GM12878 (cell line): ENCODE measurements around the gene ENOX2. TPM values are rescaled to one million over a fixed set of nuclear protein-coding genes. Genes with fewer than 3 reads are reported as not detected.

Source experiments
- BMI1 ChIP-seq: fragments of 450-650 bp; IDR thresholded peaks from 2 replicates; pipeline ENCODE4 v1.6.1; 2016; ENCODE audit warnings: mild to moderate bottlenecking, moderate library complexity, borderline replicate concordance
- E2F4 ChIP-seq: IDR thresholded peaks from 2 replicates; pipeline ENCODE4 v1.6.1; 2012; ENCODE audit warnings: low read depth, low read length, improper control_type of control experiment
- EP300 ChIP-seq, 2 experiments: fragments of 150-350 bp in 1 of 2; IDR thresholded peaks; 2 replicates each; pipeline ENCODE4 v1.6.1; 2011 to 2012; ENCODE audit warnings: low read depth in 2 of 2, low read length in 2 of 2, borderline replicate concordance in 1 of 2, improper control_type of control experiment in 1 of 2, inconsistent platforms in 1 of 2; ENCODE audit not compliant: control insufficient read depth in 1 of 2
- FOS ChIP-seq: IDR thresholded peaks from 3 replicates; pipeline ENCODE4 v1.6.1; 2011; ENCODE audit warnings: borderline replicate concordance; ENCODE audit not compliant: insufficient read length; ENCODE audit errors: extremely low read depth
- HCFC1 ChIP-seq: fragments of 150-350 bp; IDR thresholded peaks from 2 replicates; pipeline ENCODE4 v1.6.1; 2014; ENCODE audit warnings: low read length
- MEF2A ChIP-seq: IDR thresholded peaks from 2 replicates; pipeline ENCODE4 v1.6.1; 2011; ENCODE audit warnings: low read depth, mild to moderate bottlenecking, low read length, moderate library complexity; ENCODE audit not compliant: insufficient read depth
- MYB ChIP-seq: fragments of 150-350 bp; IDR thresholded peaks from 2 replicates; pipeline ENCODE4 v1.6.1; 2014; ENCODE audit warnings: mild to moderate bottlenecking, low read depth, low read length, borderline replicate concordance
- PML ChIP-seq: IDR thresholded peaks from 2 replicates; pipeline ENCODE4 v1.6.1; 2012; ENCODE audit warnings: low read length, inconsistent platforms
- POLR2AphosphoS2 ChIP-seq: IDR thresholded peaks from 2 replicates; pipeline ENCODE4 v1.6.1; 2011; ENCODE audit warnings: low read depth, mild to moderate bottlenecking, low read length, improper control_type of control experiment, moderate library complexity
- PRDM15 ChIP-seq: fragments of 450-650 bp; formaldehyde crosslinking; IDR thresholded peaks from 2 replicates; pipeline ENCODE4 v1.4.0; 2020; ENCODE audit warnings: mild to moderate bottlenecking, moderate library complexity
- RAD21 ChIP-seq: IDR thresholded peaks from 2 replicates; pipeline ENCODE4 v1.6.1; 2011; ENCODE audit warnings: mild to moderate bottlenecking, low read depth, low read length, moderate library complexity; ENCODE audit not compliant: insufficient read depth
- RBBP5 ChIP-seq: fragments of 200-600 bp; sonication (generic); conservative IDR thresholded peaks from 2 replicates; pipeline ENCODE4 v1.6.1; 2016
- RUNX3 ChIP-seq: IDR thresholded peaks from 2 replicates; pipeline ENCODE4 v1.6.1; 2012; ENCODE audit warnings: low read length, inconsistent platforms
- SIN3A ChIP-seq: IDR thresholded peaks from 2 replicates; pipeline ENCODE4 v1.6.1; 2012; ENCODE audit warnings: low read depth, low read length, improper control_type of control experiment
- STAT1 ChIP-seq: fragments of 450-650 bp; conservative IDR thresholded peaks from 2 replicates; pipeline ENCODE4 v1.6.1; 2014; ENCODE audit warnings: antibody characterized with exemption, mild to moderate bottlenecking
- STAT3 ChIP-seq: IDR thresholded peaks from 2 replicates; pipeline ENCODE4 v1.6.1; 2011; ENCODE audit warnings: low read depth, low read length, improper control_type of control experiment
- SUZ12 ChIP-seq: fragments of 200-600 bp; sonication (generic); IDR thresholded peaks from one replicate; pipeline ENCODE4 v1.6.1; 2018; ENCODE audit warnings: antibody characterized with exemption, mild to moderate bottlenecking; ENCODE audit not compliant: unreplicated experiment
- TBL1XR1 ChIP-seq: IDR thresholded peaks from 2 replicates; pipeline ENCODE4 v1.6.1; 2012; ENCODE audit warnings: low read depth, low read length, improper control_type of control experiment
- ZBTB11 ChIP-seq: fragments of 450-650 bp; formaldehyde crosslinking; IDR thresholded peaks from 2 replicates; pipeline ENCODE4 v1.5.0; 2022; ENCODE audit warnings: mild to moderate bottlenecking, missing genetic modification characterization
- ZZZ3 ChIP-seq: IDR thresholded peaks from 2 replicates; pipeline ENCODE4 v1.6.1; 2011; ENCODE audit warnings: low read depth; ENCODE audit not compliant: control insufficient read depth, insufficient read length
- polyA plus RNA-seq, 11 experiments: library from polyadenylated mRNA; depleted of rRNA in 4 of 11; unstranded in 6 of 11; stranded (reverse) in 5 of 11; fragments of >200 nt; fragmentation: Nextera tagmentation in 4 of 11; fragmentation: Illumina TruSeq in 1 of 11; extraction: Ambion mirVana in 4 of 11; extraction: Trizol in 1 of 11; gene quantifications; 1 replicate in 1 of 11; 2 replicates in 10 of 11; pipeline versions ENCODE4 v1.2.1 to v1.2.3, GENCODE V29; 2011 to 2016; ENCODE audit warnings: inconsistent platforms in 2 of 11, missing spikeins in 2 of 11, low read depth in 1 of 11
- total RNA-seq, 4 experiments: library from RNA; depleted of rRNA in 3 of 4; stranded (reverse); fragments of >200 nt in 3 of 4; fragmentation: Illumina TruSeq in 1 of 4; extraction: Trizol in 1 of 4; gene quantifications; 2 replicates each; pipeline versions ENCODE4 v1.2.1 to v1.2.3, GENCODE V29; 2013 to 2021
- TF ChIP-seq, protein P1 (sequence below): fragments of 450-650 bp; IDR thresholded peaks from 2 replicates; pipeline ENCODE4 v1.6.1; 2016; ENCODE audit warnings: mild to moderate bottlenecking

The ENOX2 gene
- total and polyA plus RNA-seq, 10 of the 15 experiments (the other 5 are each of a cell fraction or from before 2014, with no cell fraction given): 3.2 to 13.0 (median 7.7) TPM

GRCh38 chrX:130902783-130903613 is at the start of gene ENOX2 (continued):
- TF ChIP-seq SIN3A (0 out of 2 replicates have a peak, but pooled peaks have one; percentile 14), TBL1XR1 (no peak), RAD21 (no peak), STAT1 (no peak), PML (peak; percentile 58; the same call in 1 of the 2 replicates), FOS (no peak), E2F4 (no peak), PRDM15 (CRISPR knock-in tag) (no peak), ZBTB11 (no peak), EP300 (IDR thresholded peaks at IDR 0.05; ENCODE audit: borderline replicate concordance in 1 of 2, control insufficient read depth in 1 of 2, low read depth in 2 of 2, low read length in 2 of 2) (no peak), POLR2AphosphoS2 (0 out of 2 replicates have a peak, but pooled peaks have one; percentile 32), ZZZ3 (no peak), STAT3 (no peak), BMI1 (no peak), HCFC1 (peak; percentile 89), SUZ12 (no peak), MYB (no peak), RBBP5 (no peak), RUNX3 (peak; percentile 19; the same call in 1 of the 2 replicates), MEF2A (no peak)
- TF ChIP-seq, protein P1, sequence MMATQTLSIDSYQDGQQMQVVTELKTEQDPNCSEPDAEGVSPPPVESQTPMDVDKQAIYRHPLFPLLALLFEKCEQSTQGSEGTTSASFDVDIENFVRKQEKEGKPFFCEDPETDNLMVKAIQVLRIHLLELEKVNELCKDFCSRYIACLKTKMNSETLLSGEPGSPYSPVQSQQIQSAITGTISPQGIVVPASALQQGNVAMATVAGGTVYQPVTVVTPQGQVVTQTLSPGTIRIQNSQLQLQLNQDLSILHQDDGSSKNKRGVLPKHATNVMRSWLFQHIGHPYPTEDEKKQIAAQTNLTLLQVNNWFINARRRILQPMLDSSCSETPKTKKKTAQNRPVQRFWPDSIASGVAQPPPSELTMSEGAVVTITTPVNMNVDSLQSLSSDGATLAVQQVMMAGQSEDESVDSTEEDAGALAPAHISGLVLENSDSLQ: peak; percentile 68
